C4-2B (cell line): ENCODE data around the gene RRP12.
"Not testable (repeated sequence)": the region's sequence is repeated elsewhere in the genome, so short reads cannot be mapped to it uniquely, and the experiment has no call there.

ENCODE experiments used
- H3K27ac ChIP-seq: fragments of 450-650 bp; 2 replicates; pipeline ENCODE4 v1.5.1; 2017
- ZFX ChIP-seq: fragments of 450-650 bp; IDR thresholded peaks from 2 replicates; pipeline ENCODE4 v1.6.1; 2017
- TF ChIP-seq, protein P1 (sequence below): fragments of 450-650 bp; conservative IDR thresholded peaks from 2 replicates; pipeline ENCODE4 v1.5.1; 2017; ENCODE audit warnings: mild to moderate bottlenecking

RRP12 gene

DNA sequence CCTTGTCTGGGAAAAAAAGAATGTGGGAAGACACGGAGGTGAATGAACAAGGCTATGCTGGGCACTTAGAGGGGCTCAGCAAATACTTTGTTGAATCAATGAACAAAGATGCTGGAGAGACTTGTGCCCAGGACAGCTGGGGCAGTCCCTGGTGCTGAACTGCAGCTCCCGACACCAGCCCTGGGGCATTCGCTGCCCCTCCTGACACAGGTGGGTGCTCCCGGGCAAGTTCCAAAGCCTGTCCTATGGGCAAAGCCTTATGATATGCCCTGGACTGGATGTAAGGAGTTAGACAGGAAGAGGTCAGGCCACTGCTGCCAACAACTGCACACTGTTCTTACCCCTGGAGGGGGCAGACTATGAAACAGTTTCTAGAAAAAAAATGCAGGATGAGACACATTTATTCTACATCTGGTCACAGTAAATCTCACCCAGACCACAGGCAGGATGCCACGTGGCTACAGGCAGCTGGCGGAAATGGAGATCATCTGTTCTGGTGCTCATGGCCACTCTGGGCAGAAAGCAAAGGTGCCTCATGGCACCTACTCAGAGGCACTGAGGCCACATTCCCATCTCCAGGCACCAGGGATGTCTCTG lies 44.7 kb downstream of the RRP12 start:
- TF ChIP-seq, protein P1, sequence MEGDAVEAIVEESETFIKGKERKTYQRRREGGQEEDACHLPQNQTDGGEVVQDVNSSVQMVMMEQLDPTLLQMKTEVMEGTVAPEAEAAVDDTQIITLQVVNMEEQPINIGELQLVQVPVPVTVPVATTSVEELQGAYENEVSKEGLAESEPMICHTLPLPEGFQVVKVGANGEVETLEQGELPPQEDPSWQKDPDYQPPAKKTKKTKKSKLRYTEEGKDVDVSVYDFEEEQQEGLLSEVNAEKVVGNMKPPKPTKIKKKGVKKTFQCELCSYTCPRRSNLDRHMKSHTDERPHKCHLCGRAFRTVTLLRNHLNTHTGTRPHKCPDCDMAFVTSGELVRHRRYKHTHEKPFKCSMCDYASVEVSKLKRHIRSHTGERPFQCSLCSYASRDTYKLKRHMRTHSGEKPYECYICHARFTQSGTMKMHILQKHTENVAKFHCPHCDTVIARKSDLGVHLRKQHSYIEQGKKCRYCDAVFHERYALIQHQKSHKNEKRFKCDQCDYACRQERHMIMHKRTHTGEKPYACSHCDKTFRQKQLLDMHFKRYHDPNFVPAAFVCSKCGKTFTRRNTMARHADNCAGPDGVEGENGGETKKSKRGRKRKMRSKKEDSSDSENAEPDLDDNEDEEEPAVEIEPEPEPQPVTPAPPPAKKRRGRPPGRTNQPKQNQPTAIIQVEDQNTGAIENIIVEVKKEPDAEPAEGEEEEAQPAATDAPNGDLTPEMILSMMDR, result no peak
- no peak for TF ChIP-seq ZFX

DNA sequence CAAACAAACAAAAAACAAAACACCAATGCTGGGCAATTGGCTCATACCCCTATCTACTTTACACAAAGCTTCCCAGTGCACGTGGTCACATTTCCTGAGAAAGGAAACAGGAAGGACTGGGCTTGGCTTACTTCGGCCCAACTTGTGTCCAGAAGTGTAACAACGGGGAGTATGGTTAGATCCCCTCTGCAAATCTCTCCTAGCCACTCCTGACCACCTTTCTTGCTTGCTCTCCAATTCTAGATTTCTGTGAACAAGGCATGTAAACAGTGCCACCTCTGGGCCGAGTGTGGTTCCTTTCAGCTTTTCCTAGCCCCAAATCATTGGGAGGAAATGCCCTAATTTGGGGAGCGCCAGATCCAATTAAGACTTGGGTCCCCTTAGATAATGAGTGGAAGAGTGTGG lies 45.6 kb downstream of the RRP12 start:
- TF ChIP-seq, protein P1, result no peak
- no peak for TF ChIP-seq ZFX
- no peak overlapping the region for H3K27ac ChIP-seq

More for the DNA sequence above, 44.7 kb downstream of the RRP12 start:
- H3K27ac ChIP-seq, result no peak overlapping the region

DNA sequence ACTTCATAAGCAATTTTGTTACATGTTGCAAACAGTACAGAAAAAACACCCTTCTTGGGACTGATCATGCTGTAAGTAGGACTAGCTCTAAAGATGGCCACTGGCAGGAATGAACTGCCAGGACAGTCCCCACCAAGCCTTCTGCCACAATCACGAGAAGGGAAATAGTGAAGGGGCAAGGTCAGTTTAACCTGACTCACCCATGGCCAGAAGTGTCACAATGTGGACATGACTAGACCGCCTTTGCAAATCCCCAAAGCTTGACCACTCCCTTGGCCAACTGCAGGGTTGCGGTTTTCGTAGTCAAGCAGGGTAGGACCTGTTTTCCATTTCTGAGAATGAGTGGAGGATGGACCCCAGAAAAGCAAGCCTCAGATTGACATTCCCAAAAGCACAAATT lies 47.2 kb downstream of the RRP12 start:
- TF ChIP-seq, protein P1, result no peak
- TF ChIP-seq ZFX, result no peak
- H3K27ac ChIP-seq, result no peak overlapping the region

DNA sequence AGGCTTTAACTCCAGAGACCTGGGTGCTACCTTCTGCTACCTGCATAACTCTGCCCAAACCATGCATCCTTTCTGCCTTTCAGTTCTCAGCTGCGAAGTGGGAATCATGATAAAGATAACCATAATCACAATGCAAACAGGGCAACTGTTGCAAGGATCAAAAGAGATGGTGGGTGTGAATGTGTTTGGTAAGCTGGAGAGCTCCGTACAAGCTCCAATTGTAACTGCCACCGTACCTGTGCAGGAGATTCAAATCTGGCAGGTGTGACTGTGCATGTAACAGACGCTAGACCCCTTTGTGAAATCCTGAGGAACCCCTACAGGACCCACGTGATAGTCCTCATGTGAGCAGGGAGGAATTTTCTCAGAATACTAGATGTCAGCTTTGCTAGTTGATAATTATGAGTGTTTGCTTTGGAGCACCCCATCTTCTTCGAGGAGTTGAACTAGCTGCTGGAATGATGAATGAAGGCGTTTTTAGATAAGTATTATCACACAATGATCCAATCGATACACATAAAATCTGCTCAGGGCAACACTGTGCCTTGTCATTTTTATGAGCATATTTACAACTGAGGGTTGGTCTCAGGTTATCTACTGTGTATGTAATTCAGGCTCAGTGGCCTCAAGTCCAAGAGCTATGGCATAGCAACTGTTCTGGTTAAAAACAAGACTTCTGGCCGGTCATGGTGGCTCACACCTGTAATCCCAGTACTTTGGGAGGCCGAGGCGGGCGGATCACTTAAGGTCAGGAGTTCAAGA lies 51.2 kb downstream of the RRP12 start:
- no peak overlapping the region for H3K27ac ChIP-seq
- TF ChIP-seq ZFX, result no peak
- TF ChIP-seq, protein P1, result no peak

DNA sequence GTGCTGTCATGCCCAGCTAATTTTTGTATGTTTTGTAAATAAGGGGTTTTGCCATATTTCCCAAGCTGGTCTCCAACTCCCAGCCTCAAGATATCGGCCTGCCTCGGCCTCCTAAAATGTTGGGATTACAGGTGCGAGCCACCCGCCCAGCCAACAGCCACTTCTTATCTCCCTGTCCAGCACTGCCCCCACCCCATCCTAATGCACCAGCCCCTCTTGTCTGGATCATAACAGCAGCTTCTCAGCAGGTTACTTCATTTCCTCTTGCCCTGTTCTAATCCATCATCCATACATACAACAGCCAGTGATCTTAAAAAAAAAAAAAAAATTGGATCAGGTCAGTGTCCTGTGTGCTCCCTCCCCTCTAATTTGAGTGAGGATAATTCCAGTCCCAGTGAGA lies 53.8 kb downstream of the RRP12 start:
- TF ChIP-seq, protein P1, result no peak
- TF ChIP-seq ZFX, result no peak
- H3K27ac ChIP-seq, result no peak overlapping the region

DNA sequence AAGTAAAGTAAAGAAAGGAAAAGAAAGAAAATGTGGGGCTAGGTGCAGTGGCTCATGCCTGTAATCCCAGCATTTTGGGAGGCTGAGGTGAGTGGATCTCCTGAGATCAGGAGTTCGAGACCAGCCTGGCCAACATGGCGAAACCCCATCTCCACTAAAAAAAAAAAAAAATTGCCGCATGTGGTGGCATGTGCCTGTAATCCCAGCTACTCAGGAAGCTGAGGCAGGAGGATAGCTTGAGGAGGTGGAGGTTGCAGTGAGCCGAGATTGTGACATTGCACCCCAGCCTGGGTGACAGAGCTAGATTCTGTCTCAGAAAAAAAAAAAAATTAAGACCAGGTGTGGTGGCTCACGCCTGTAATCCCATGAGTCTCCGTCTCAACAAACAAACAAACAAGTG lies 57.5 kb downstream of the RRP12 start:
- not testable (repeated sequence) for H3K27ac ChIP-seq

DNA sequence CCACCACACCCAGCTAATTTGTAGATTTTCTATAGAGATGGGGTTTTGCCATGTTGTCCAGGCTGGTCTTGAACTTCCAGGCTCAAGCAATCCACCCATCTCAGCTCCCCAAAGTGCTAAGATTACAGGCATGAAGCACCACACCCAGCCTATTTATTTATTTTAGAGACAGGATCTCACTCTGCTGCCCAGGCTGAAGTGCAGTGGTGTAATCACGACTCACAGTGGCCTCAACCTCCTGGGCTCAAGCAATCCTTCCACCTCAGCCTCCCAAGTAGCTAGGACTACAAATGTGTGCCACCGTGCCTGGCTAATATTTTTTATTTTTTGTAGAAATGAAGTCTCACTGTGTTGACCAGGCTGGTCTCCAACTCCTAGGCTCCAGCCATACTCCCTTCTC lies 59.7 kb downstream of the RRP12 start:
- no peak for TF ChIP-seq ZFX
- TF ChIP-seq, protein P1, result no peak
- no peak overlapping the region for H3K27ac ChIP-seq

DNA sequence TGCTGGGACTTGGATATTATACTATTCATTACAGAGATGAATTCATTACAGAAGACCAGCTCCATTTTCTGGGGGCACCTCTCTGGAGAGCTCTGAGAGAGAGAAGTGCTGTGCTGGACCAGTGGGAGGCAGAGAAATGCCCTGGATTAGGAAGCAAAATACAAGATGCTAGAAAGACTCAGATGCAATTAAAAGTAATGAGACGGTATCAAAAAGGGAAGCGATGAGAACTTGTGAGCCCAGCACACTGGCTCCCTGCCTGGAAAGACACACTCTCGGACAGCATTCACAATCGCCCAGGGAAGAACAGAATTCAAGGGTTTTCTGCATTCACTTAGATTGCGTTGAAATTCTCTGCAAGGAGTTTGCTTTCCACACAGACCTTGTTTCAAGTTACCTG lies 63.1 kb downstream of the RRP12 start:
- H3K27ac ChIP-seq, result no peak overlapping the region
- TF ChIP-seq, protein P1, result no peak
- no peak for TF ChIP-seq ZFX
